ENCODE measurements around the gene FLRT3. TPM values are rescaled to one million over a fixed set of nuclear protein-coding genes. Genes with fewer than 3 reads are reported as not detected.

FLRT3 gene
- total RNA-seq, 1 experiment from 2014 or later: 1.5 TPM

- H3K4me3 ChIP-seq (replicated peaks in 1 of 2; ENCODE audit: low read depth in 1 of 2, low read length in 2 of 2): no peak overlapping the region
- H3K27me3 ChIP-seq (ENCODE audit: insufficient read depth, low read length): no peaks in the 10 kb centered on the region
- no peaks in the 10 kb centered on the region for H4K20me1 ChIP-seq (ENCODE audit: insufficient read depth)
- H3K9me2 ChIP-seq (ENCODE audit: insufficient read depth): no peaks in the 10 kb centered on the region
- no peak overlapping the region for H3K27ac ChIP-seq (ENCODE audit: low read depth, low read length)
- intact Hi-C loops (cut with micrococcal nuclease): no loop called here
- no peaks in the 10 kb centered on the region for H3K4me1 ChIP-seq (ENCODE audit: control insufficient read depth in 1 of 2, insufficient read depth in 2 of 2, low read length in 2 of 2)
- no peak for DNase-seq (ENCODE audit: low read depth, low spot score)
- POLR2A ChIA-PET: no interaction called here
- no peak overlapping the region for H2AFZ ChIP-seq (ENCODE audit: low read depth, low read length, poor library complexity, severe bottlenecking)
- H3K9me3 ChIP-seq (ENCODE audit: control insufficient read depth in 1 of 2, insufficient read depth in 1 of 2, low read depth in 1 of 2, low read length in 2 of 2): no peaks in the 10 kb centered on the region
- H3K4me2 ChIP-seq (ENCODE audit: low read length): no peak overlapping the region
- CTCF ChIA-PET: no interaction called here
- TF ChIP-seq EGR1 (IDR thresholded peaks at IDR 0.05; ENCODE audit: low read depth): no peak
- TF ChIP-seq CBX3 (IDR thresholded peaks at IDR 0.05; ENCODE audit: low read depth): no peak
- TF ChIP-seq ELF1 (IDR thresholded peaks at IDR 0.05; ENCODE audit: borderline replicate concordance, low read depth): no peak
- no peak for TF ChIP-seq SIN3A (IDR thresholded peaks at IDR 0.05; ENCODE audit: low read depth)
- TF ChIP-seq REST (IDR thresholded peaks at IDR 0.05; ENCODE audit: low read depth): no peak
- no peak for TF ChIP-seq MAX (IDR thresholded peaks at IDR 0.05)
- TF ChIP-seq JUND (IDR thresholded peaks at IDR 0.05): no peak
- TF ChIP-seq SP1 (IDR thresholded peaks at IDR 0.05; ENCODE audit: low read depth): no peak
- TF ChIP-seq TCF7L2 (IDR thresholded peaks at IDR 0.05; ENCODE audit: borderline replicate concordance, extremely low read depth, insufficient read depth, insufficient read length): no peak
- TF ChIP-seq ZFX (IDR thresholded peaks at IDR 0.05): no peak
- TF ChIP-seq ZNF274 (IDR thresholded peaks at IDR 0.05; ENCODE audit: low read depth, low read length): no peak
- no peak for TF ChIP-seq ZBTB33 (IDR thresholded peaks at IDR 0.05; ENCODE audit: extremely low read depth, insufficient replicate concordance, low read length)
- TF ChIP-seq FOSL1 (IDR thresholded peaks at IDR 0.05; ENCODE audit: low read depth): no peak
- RAD21 ChIA-PET (ENCODE audit: low non-redundant PET in 1 of 2, low total read pairs in 2 of 2, uncharacterized antibody in 2 of 2, unreplicated experiment in 2 of 2): no interaction called here
- H3K36me3 ChIP-seq (ENCODE audit: control insufficient read depth in 1 of 2, insufficient read depth in 2 of 2, low read length in 2 of 2): no peaks in the 10 kb centered on the region
- no TSS peak for BruUV-seq (replicated peaks)
- ATAC-seq: no peak
- no peaks in the 10 kb centered on the region for H3K79me2 ChIP-seq (ENCODE audit: insufficient read depth, low read length)
- H3K9ac ChIP-seq (ENCODE audit: low read length): no peak overlapping the region
These were observed 23.9 kb downstream of the FLRT3 start for GRCh38 chr20:14313341-14314020.
